Measurements from ENCODE around the gene C16orf54.
"Not testable (repeated sequence)": the region's sequence is repeated elsewhere in the genome, so short reads cannot be mapped to it uniquely, and the experiment has no call there.

Gene C16orf54

DNA sequence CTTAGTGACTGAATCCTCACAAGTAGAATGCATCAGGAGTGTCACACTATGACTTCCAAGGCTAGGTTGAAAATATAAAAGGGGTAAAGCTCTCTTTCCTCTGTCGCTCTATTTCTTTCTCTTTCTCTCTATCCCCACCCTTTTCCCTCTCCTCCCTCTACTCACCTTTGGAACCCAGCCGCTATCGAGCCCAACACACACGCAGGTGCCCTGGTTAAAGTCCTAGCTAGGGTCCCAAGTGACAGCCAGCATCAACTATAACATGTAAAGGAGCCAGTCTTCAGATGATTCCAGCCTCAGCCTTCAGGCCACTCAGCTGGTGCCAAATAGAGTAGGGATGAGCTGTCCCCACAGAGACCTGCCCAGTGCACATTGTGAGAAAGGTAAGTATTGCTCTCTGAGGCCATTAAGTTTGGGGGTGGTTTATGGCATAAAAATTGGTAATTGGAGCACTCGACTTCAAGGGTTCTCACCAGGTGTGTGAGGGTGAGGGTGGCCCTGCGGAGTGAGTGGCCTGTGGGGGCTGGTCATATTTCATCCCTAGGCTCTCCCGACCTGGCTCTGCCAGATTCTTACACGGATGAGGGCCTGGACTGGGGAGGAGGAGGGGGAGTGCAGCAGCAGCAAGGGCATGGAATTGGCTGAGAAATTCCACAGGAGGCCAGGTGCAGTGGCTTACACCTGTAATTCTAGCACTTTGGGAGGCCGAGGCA is 14.9 kb upstream of the C16orf54 start:
- TF ChIP-seq, protein P1, sequence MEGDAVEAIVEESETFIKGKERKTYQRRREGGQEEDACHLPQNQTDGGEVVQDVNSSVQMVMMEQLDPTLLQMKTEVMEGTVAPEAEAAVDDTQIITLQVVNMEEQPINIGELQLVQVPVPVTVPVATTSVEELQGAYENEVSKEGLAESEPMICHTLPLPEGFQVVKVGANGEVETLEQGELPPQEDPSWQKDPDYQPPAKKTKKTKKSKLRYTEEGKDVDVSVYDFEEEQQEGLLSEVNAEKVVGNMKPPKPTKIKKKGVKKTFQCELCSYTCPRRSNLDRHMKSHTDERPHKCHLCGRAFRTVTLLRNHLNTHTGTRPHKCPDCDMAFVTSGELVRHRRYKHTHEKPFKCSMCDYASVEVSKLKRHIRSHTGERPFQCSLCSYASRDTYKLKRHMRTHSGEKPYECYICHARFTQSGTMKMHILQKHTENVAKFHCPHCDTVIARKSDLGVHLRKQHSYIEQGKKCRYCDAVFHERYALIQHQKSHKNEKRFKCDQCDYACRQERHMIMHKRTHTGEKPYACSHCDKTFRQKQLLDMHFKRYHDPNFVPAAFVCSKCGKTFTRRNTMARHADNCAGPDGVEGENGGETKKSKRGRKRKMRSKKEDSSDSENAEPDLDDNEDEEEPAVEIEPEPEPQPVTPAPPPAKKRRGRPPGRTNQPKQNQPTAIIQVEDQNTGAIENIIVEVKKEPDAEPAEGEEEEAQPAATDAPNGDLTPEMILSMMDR (conservative IDR thresholded peaks at IDR 0.05), result no peak
- no peak for TF ChIP-seq ZFX (IDR thresholded peaks at IDR 0.05)
- no peak overlapping the region for H3K27ac ChIP-seq

DNA sequence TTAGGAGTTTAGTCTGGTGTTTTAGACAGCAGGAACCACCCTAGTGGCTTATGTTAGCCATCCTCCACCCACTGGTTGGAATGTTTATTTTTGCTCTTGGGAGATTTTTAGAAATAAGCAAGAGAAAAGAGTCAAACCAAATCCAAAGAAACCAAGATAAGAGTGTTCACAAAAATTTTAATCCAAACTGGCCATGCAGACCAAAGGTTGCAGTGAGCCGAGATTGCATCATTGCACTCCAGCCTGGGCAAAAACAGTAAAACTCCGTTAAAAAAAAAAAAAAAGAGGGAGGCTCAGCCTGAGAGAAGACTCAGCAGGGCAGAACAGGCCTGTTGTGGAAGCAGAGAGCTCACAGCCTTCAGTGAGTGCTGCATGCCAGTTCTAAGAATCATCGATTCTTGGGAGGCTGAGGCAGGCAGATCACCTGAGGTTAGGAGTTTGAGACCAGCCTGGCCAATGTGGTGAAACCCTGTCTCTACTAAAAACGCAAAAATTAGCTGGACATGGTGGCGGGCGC is 12.2 kb upstream of the C16orf54 start:
- TF ChIP-seq ZFX (IDR thresholded peaks at IDR 0.05), result no peak
- TF ChIP-seq, protein P1 (conservative IDR thresholded peaks at IDR 0.05), result no peak
- H3K27ac ChIP-seq, result no peak overlapping the region

DNA sequence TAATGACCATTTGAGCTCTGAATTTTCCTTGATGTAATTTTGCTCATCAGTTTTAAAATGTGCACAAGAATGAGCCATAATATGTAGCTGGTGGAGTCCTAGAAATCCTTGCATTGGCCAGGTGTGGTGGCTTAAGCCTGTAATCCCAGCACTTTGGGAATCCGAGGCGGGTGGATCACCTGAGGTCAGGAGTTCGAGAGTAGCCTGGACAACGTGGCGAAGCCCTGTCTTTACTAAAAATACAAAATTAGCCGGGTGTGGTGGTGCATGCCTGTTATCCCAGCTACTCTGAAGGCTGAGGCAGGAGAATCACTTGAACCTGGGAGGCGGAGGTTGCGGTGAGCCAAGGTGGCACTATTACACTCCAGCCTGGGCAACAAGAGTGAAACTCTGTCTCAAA is 11.3 kb upstream of the C16orf54 start:
- not testable (repeated sequence) for H3K27ac ChIP-seq

DNA sequence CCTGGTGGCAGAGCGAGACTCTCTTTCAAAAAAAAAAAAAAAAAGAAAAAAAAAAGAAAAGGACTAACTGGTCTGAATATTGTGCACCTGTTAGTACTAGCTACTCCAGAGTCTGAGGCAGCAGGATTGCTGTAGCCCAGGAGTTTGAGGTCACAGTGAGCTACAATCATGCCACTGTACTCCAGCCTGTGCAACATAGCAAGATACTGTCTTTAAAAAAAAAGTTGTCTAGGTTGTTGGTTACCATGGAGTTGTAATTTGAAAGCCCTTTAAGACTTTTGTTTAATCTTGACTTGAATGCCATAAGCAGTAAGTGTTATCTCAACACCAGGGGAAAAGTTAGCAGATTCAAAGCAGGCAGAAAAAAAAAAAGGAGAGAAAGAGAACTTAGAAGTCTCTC is 10.9 kb upstream of the C16orf54 start:
- no peak for TF ChIP-seq ZFX (IDR thresholded peaks at IDR 0.05)
- TF ChIP-seq, protein P1 (conservative IDR thresholded peaks at IDR 0.05), result no peak
- no peak overlapping the region for H3K27ac ChIP-seq

DNA sequence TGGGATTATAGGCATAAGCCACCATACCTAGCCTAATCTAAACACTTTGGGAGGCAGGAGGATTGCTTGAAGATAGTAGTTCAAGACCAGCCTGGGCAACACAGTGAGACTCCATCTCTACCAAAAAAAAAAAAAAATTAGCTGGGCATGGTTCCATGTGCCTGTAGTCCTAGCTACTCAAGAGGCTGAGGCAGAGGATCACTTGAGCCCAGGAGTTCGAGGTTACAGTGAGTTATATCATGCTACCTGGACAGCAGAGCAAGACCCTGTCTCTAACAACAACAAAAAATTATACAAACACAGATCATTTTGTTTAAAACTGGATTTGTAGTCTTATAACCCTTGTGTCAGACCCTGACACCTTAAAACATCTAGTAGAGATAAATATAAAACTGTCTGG is 7.7 kb upstream of the C16orf54 start:
- TF ChIP-seq, protein P1 (conservative IDR thresholded peaks at IDR 0.05), result no peak
- TF ChIP-seq ZFX (IDR thresholded peaks at IDR 0.05), result no peak

DNA sequence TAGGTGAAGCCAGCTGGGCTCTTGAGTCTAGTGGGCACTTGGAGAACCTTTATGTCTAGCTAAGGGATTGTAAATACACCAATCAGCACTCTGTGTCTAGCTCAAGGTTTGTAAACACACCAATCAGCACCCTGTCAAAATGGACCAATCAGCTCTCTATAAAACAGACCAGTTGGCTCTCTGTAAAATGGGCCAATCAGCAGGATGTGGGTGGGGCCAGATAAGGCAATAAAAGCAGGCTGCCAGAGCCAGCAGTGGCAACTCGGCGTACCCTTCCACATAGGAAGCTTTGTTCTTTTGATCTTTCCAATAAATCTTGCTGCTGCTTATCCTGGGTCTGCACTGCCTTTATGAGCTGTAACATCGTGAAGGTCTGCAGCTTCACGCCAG is 3.0 kb upstream of the C16orf54 start:
- not testable (repeated sequence) for H3K27ac ChIP-seq

More for the DNA sequence above, 7.7 kb upstream of the C16orf54 start:
- no peak overlapping the region for H3K27ac ChIP-seq

DNA sequence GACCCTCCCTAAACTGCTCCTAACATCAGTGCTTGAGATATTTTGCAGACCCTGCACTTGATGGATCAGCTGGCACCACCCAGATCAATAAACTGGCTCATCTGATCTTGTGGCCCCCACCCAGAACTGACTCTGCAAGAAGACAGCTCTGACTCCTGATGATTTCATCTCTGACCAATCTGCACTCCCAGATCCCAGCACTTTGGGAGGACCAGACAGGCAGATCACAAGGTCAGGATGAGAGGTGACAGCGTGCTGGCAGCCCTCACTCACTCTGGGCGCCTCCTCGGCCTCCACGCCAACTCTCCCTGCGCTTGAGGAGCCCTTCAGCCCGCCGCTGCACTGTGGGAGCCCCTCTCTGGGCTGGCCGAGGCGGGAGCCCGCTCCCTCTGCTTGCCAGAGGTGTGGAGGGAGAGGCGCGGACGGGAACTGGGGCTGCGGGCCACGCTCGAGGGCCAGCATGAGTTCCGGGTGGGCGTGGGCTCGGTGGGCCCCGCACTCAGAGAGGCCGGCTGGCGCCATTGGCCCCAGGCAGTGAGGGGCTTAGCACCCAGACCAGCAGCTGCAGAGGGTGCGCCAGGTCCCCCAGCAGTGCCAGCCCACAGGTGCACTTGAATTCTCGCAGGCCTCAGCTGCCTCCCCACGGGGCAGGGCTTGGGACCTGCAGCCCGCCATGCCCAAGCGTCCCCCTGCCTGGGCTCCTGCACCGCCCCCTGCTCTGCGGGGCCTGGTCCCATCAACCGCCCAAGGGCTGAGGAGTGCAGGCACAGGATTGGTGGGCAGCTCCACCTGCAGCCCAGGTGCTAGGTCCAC is 2.4 kb upstream of the C16orf54 start:
- H3K27ac ChIP-seq, result no peak overlapping the region
- TF ChIP-seq ZFX (IDR thresholded peaks at IDR 0.05), result no peak
- TF ChIP-seq, protein P1 (conservative IDR thresholded peaks at IDR 0.05), result no peak

DNA sequence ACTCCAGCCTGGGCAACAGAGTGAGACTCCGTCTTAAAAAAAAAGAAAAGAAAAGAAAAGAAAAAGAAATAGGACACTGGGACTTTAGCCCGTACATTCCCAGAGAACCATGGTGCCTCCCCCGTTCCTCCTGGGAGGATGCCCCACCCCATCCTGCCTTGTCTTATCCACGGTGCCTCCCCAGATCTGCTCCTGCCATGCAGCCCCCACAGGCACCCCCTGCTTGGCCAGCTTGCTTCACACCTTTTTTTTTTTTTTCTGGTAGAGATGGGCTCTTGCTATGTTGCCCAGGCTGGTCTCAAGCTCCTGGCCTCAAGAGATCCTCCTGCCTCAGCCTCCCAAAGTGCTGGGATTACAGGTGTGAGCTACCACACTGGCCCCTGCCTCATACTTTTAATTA is 728 bp upstream of the C16orf54 start:
- not testable (repeated sequence) for H3K27ac ChIP-seq

All from C4-2B (cell line).